Keratinocyte (primary cell): Measurements from ENCODE around the gene KAT2B.
"Not testable (repeated sequence)": the region's sequence is repeated elsewhere in the genome, so short reads cannot be mapped to it uniquely, and the experiment has no call there.

Source experiments
- CTCF ChIP-seq, 3 experiments: IDR thresholded peaks in 1 of 3; conservative IDR thresholded peaks in 1 of 3; optimal IDR thresholded peaks in 1 of 3; 2 replicates in 2 of 3; 3 replicates in 1 of 3; pipeline versions ENCODE3 to v1.5.1; 2011; ENCODE audit warnings: low read length in 3 of 3, mild to moderate bottlenecking in 3 of 3, moderate library complexity in 2 of 3, control low read depth in 1 of 3, inconsistent platforms in 1 of 3; ENCODE audit not compliant: insufficient read depth in 2 of 3; ENCODE audit errors: extremely low read depth in 1 of 3
- EZH2 ChIP-seq: IDR thresholded peaks from one replicate; pipeline ENCODE4 v1.6.1; 2012; ENCODE audit warnings: inconsistent platforms, mild to moderate bottlenecking, low read length, moderate library complexity

- TF ChIP-seq CTCF (optimal IDR thresholded peaks at IDR 0.05 in 1 of 3, IDR thresholded peaks at IDR 0.05 in 1 of 3, conservative IDR thresholded peaks at IDR 0.05 in 1 of 3; ENCODE audit: extremely low read depth in 1 of 3, insufficient read depth in 2 of 3, low read length in 3 of 3); EZH2: not testable (repeated sequence)
Observed at GRCh38 chr3:20045141-20045540, 4.9 kb downstream of the KAT2B start.
